Measurements from ENCODE around the gene PEX16.

PEX16 gene

GRCh38 chr11:45924927-45925326, 7.2 kb upstream of the PEX16 start:
- H3K9ac ChIP-seq (ENCODE audit: low read length in 2 of 2) = no peak overlapping the region
- no peaks in the 10 kb centered on the region for H3K36me3 ChIP-seq (ENCODE audit: control insufficient read depth in 2 of 2, insufficient read depth in 2 of 2, low read length in 2 of 2)
- no peak overlapping the region for H3K27ac ChIP-seq (ENCODE audit: low read length)
- peaks cover 17 to 33% of the 10 kb centered on the region in 2 donors for H3K27me3 ChIP-seq (ENCODE audit: control insufficient read depth in 1 of 2, insufficient read depth in 2 of 2, low read length in 2 of 2)
- no peaks in the 10 kb centered on the region for H3K9me3 ChIP-seq (ENCODE audit: control insufficient read depth in 2 of 2, low read length in 2 of 2)
- peaks cover 17% of the 10 kb centered on the region for H3K4me1 ChIP-seq (ENCODE audit: control insufficient read depth, insufficient read depth, low read length)
- no peak overlapping the region for H3K4me3 ChIP-seq (ENCODE audit: low read length in 2 of 2)

- Histone ChIP-seq H3K36me3 (ENCODE audit: control insufficient read depth in 2 of 2, insufficient read depth in 2 of 2, low read length in 2 of 2) (no peaks in the 10 kb centered on the region), H3K27me3 (ENCODE audit: control insufficient read depth in 1 of 2, insufficient read depth in 2 of 2, low read length in 2 of 2) (peaks cover 17 to 33% of the 10 kb centered on the region in 2 donors), H3K9me3 (ENCODE audit: control insufficient read depth in 2 of 2, low read length in 2 of 2) (no peaks in the 10 kb centered on the region), H3K27ac (ENCODE audit: low read length) (no peak overlapping the region), H3K4me1 (ENCODE audit: control insufficient read depth, insufficient read depth, low read length) (peaks cover 17% of the 10 kb centered on the region), H3K9ac (ENCODE audit: low read length in 2 of 2) (no peak overlapping the region), H3K4me3 (ENCODE audit: low read length in 2 of 2) (no peak overlapping the region)
Observed at GRCh38 chr11:45924036-45924915, 6.6 kb upstream of the PEX16 start.

GRCh38 chr11:45922425-45923082, 4.9 kb upstream of the PEX16 start, which contains the start of gene LARGE2:
LARGE2 (plus strand) TSS chr11:45922656; CDS start chr11:45922883, 227 bp downstream.
- H3K9ac ChIP-seq (ENCODE audit: low read length in 2 of 2) = no peak within 1 kb of the TSS
- peak within 1 kb of the TSS in 1 of 2 donors; percentile 40 for H3K4me3 ChIP-seq (ENCODE audit: low read length in 2 of 2)
- H3K36me3 ChIP-seq (ENCODE audit: control insufficient read depth in 2 of 2, insufficient read depth in 2 of 2, low read length in 2 of 2) = no peaks in the 10 kb centered on the region
- no peak within 1 kb of the TSS for H3K27ac ChIP-seq (ENCODE audit: low read length)
- H3K27me3 ChIP-seq (ENCODE audit: control insufficient read depth in 1 of 2, insufficient read depth in 2 of 2, low read length in 2 of 2) = peaks cover 17 to 33% of the 10 kb centered on the region in 2 donors
- no peaks in the 10 kb centered on the region for H3K9me3 ChIP-seq (ENCODE audit: control insufficient read depth in 2 of 2, low read length in 2 of 2)
- H3K4me1 ChIP-seq (ENCODE audit: control insufficient read depth, insufficient read depth, low read length) = peaks cover 26% of the 10 kb centered on the region

- peaks cover 33% of the 10 kb centered on the region for H3K4me1 ChIP-seq (ENCODE audit: control insufficient read depth, insufficient read depth, low read length)
- no peaks in the 10 kb centered on the region for H3K36me3 ChIP-seq (ENCODE audit: control insufficient read depth in 2 of 2, insufficient read depth in 2 of 2, low read length in 2 of 2)
- H3K27ac ChIP-seq (ENCODE audit: low read length) = no peak overlapping the region
- H3K9ac ChIP-seq (ENCODE audit: low read length in 2 of 2) = no peak overlapping the region
- no peak overlapping the region for H3K4me3 ChIP-seq (ENCODE audit: low read length in 2 of 2)
- no peaks in the 10 kb centered on the region for H3K9me3 ChIP-seq (ENCODE audit: control insufficient read depth in 2 of 2, low read length in 2 of 2)
- peaks cover 17 to 33% of the 10 kb centered on the region in 2 donors for H3K27me3 ChIP-seq (ENCODE audit: control insufficient read depth in 1 of 2, insufficient read depth in 2 of 2, low read length in 2 of 2)
Observed at GRCh38 chr11:45921561-45922424, 4.1 kb upstream of the PEX16 start.

GRCh38 chr11:45920531-45921477, 3.1 kb upstream of the PEX16 start:
- Histone ChIP-seq H3K4me3 (ENCODE audit: low read length in 2 of 2) (no peak overlapping the region), H3K9me3 (ENCODE audit: control insufficient read depth in 2 of 2, low read length in 2 of 2) (no peaks in the 10 kb centered on the region), H3K4me1 (ENCODE audit: control insufficient read depth, insufficient read depth, low read length) (peaks cover 36% of the 10 kb centered on the region)

GRCh38 chr11:45919806-45920530, 2.3 kb upstream of the PEX16 start:
- Histone ChIP-seq H3K27ac (ENCODE audit: low read length) (no peak overlapping the region), H3K36me3 (ENCODE audit: control insufficient read depth in 2 of 2, insufficient read depth in 2 of 2, low read length in 2 of 2) (peaks cover 6 to 11% of the 10 kb centered on the region in 2 donors), H3K27me3 (ENCODE audit: control insufficient read depth in 1 of 2, insufficient read depth in 2 of 2, low read length in 2 of 2) (peaks cover 17 to 26% of the 10 kb centered on the region in 2 donors), H3K4me3 (ENCODE audit: low read length in 2 of 2) (no peak overlapping the region), H3K9me3 (ENCODE audit: control insufficient read depth in 2 of 2, low read length in 2 of 2) (no peaks in the 10 kb centered on the region), H3K9ac (ENCODE audit: low read length in 2 of 2) (no peak overlapping the region), H3K4me1 (ENCODE audit: control insufficient read depth, insufficient read depth, low read length) (peaks cover 36% of the 10 kb centered on the region)

More at GRCh38 chr11:45920531-45921477, 3.1 kb upstream of the PEX16 start:
- H3K36me3 ChIP-seq (ENCODE audit: control insufficient read depth in 2 of 2, insufficient read depth in 2 of 2, low read length in 2 of 2) = peaks cover 0 to 3% of the 10 kb centered on the region in 2 donors
- H3K27me3 ChIP-seq (ENCODE audit: control insufficient read depth in 1 of 2, insufficient read depth in 2 of 2, low read length in 2 of 2) = peaks cover 17 to 27% of the 10 kb centered on the region in 2 donors
- H3K9ac ChIP-seq (ENCODE audit: low read length in 2 of 2) = no peak overlapping the region
- H3K27ac ChIP-seq (ENCODE audit: low read length) = no peak overlapping the region

GRCh38 chr11:45918962-45919675, 1.4 kb upstream of the PEX16 start:
- peaks cover 9 to 18% of the 10 kb centered on the region in 2 donors for H3K36me3 ChIP-seq (ENCODE audit: control insufficient read depth in 2 of 2, insufficient read depth in 2 of 2, low read length in 2 of 2)
- peaks cover 15 to 25% of the 10 kb centered on the region in 2 donors for H3K27me3 ChIP-seq (ENCODE audit: control insufficient read depth in 1 of 2, insufficient read depth in 2 of 2, low read length in 2 of 2)
- no peaks in the 10 kb centered on the region for H3K9me3 ChIP-seq (ENCODE audit: control insufficient read depth in 2 of 2, low read length in 2 of 2)
- H3K4me3 ChIP-seq (ENCODE audit: low read length in 2 of 2) = peak overlapping the region; percentile 98 to 99
- peak overlapping the region; percentile 93 for H3K27ac ChIP-seq (ENCODE audit: low read length)
- peaks cover 36% of the 10 kb centered on the region for H3K4me1 ChIP-seq (ENCODE audit: control insufficient read depth, insufficient read depth, low read length)
- H3K9ac ChIP-seq (ENCODE audit: low read length in 2 of 2) = peak overlapping the region in 1 of 2 donors; percentile 99

- H3K9me3 ChIP-seq (ENCODE audit: control insufficient read depth in 2 of 2, low read length in 2 of 2) = no peaks in the 10 kb centered on the region
- H3K4me1 ChIP-seq (ENCODE audit: control insufficient read depth, insufficient read depth, low read length) = peaks cover 36% of the 10 kb centered on the region
- peaks cover 15 to 24% of the 10 kb centered on the region in 2 donors for H3K36me3 ChIP-seq (ENCODE audit: control insufficient read depth in 2 of 2, insufficient read depth in 2 of 2, low read length in 2 of 2)
- H3K9ac ChIP-seq (ENCODE audit: low read length in 2 of 2) = peak overlapping the region; percentile 98 to 99
- peak overlapping the region; percentile 93 for H3K27ac ChIP-seq (ENCODE audit: low read length)
- H3K4me3 ChIP-seq (ENCODE audit: low read length in 2 of 2) = peak overlapping the region; percentile 98 to 99
- peaks cover 12 to 23% of the 10 kb centered on the region in 2 donors for H3K27me3 ChIP-seq (ENCODE audit: control insufficient read depth in 1 of 2, insufficient read depth in 2 of 2, low read length in 2 of 2)
Observed at GRCh38 chr11:45918331-45918941, 759 bp upstream of the PEX16 start.

All from stomach smooth muscle (tissue), 2 donors.